HepG2 (cell line): Measurements from ENCODE around the gene STX4. TPM values are rescaled to one million over a fixed set of nuclear protein-coding genes. Genes with fewer than 3 reads are reported as not detected.
A peak's percentile ranks its signal among the peaks of the same experiment; 100 is the strongest.

Source experiments
- CEBPG ChIP-seq: IDR thresholded peaks from 2 replicates; pipeline ENCODE4 v1.6.1; 2016
- FOXO1 ChIP-seq: sonication (generic); formaldehyde crosslinking; IDR thresholded peaks from 2 replicates; pipeline ENCODE4 v1.4.0; 2020; ENCODE audit warnings: missing genetic modification reagents
- HNF1B ChIP-seq: sonication (generic); formaldehyde crosslinking; IDR thresholded peaks from 2 replicates; pipeline ENCODE4 v1.5.1; 2020; ENCODE audit warnings: mild to moderate bottlenecking, moderate library complexity, missing genetic modification reagents
- HOXA3 ChIP-seq: sonication (generic); formaldehyde crosslinking; IDR thresholded peaks from 2 replicates; pipeline ENCODE4 v1.5.0; 2020; ENCODE audit warnings: missing genetic modification reagents
- KAT7 ChIP-seq: IDR thresholded peaks from 2 replicates; pipeline ENCODE4 v1.6.1; 2018; ENCODE audit warnings: borderline replicate concordance, missing compliant biosample characterization
- MTF2 ChIP-seq: sonication (generic); formaldehyde crosslinking; IDR thresholded peaks from 2 replicates; pipeline ENCODE4 v1.5.0; 2020; ENCODE audit warnings: missing genetic modification reagents, borderline replicate concordance
- NFE2L1 ChIP-seq: sonication (generic); formaldehyde crosslinking; IDR thresholded peaks from 2 replicates; pipeline ENCODE4 v1.4.0; 2020; ENCODE audit warnings: missing genetic modification reagents, mild to moderate bottlenecking, borderline replicate concordance
- NR3C1 ChIP-seq: sonication (generic); formaldehyde crosslinking; IDR thresholded peaks from 2 replicates; pipeline ENCODE4 v1.4.0; 2020; ENCODE audit warnings: missing genetic modification reagents
- RXRA ChIP-seq: sonication (generic); formaldehyde crosslinking; IDR thresholded peaks from 2 replicates; pipeline ENCODE4 v1.5.1; 2020; ENCODE audit warnings: missing genetic modification reagents
- SNAPC2 ChIP-seq: sonication (generic); formaldehyde crosslinking; IDR thresholded peaks from 2 replicates; pipeline ENCODE4 v1.8.1; 2022; ENCODE audit warnings: mild to moderate bottlenecking, missing genetic modification reagents
- ZBTB1 ChIP-seq: sonication (generic); formaldehyde crosslinking; IDR thresholded peaks from 2 replicates; pipeline ENCODE4 v1.4.0; 2020; ENCODE audit warnings: missing genetic modification reagents, borderline replicate concordance
- ZFYVE20 ChIP-seq: sonication (generic); formaldehyde crosslinking; IDR thresholded peaks from 2 replicates; pipeline ENCODE4 v1.8.0; 2023; ENCODE audit warnings: low read depth, mild to moderate bottlenecking, moderate library complexity, missing genetic modification reagents, borderline replicate concordance
- ZNF230 ChIP-seq: sonication (generic); formaldehyde crosslinking; IDR thresholded peaks from 2 replicates; pipeline ENCODE4 v1.4.0; 2020; ENCODE audit warnings: mild to moderate bottlenecking, missing genetic modification reagents
- ZNF296 ChIP-seq: sonication (generic); formaldehyde crosslinking; conservative IDR thresholded peaks from 2 replicates; pipeline ENCODE4 v1.5.0; 2020; ENCODE audit warnings: mild to moderate bottlenecking, missing genetic modification reagents
- ZNF33B ChIP-seq: sonication (generic); formaldehyde crosslinking; IDR thresholded peaks from 2 replicates; pipeline ENCODE4 v1.5.1; 2020; ENCODE audit warnings: mild to moderate bottlenecking, missing genetic modification reagents
- ZNF382 ChIP-seq: sonication (generic); formaldehyde crosslinking; IDR thresholded peaks from 2 replicates; pipeline ENCODE4 v1.5.0; 2020; ENCODE audit warnings: missing genetic modification reagents, mild to moderate bottlenecking, borderline replicate concordance
- ZNF749 ChIP-seq: sonication (generic); formaldehyde crosslinking; IDR thresholded peaks from 2 replicates; pipeline ENCODE4 v1.8.0; 2022; ENCODE audit warnings: mild to moderate bottlenecking, missing genetic modification reagents, moderate library complexity, borderline replicate concordance
- polyA plus RNA-seq, 8 experiments: library from polyadenylated mRNA; depleted of rRNA in 3 of 8; stranded (reverse) in 7 of 8; unstranded in 1 of 8; fragments of >200 nt; fragmentation: Illumina TruSeq in 4 of 8; extraction: Trizol in 4 of 8; gene quantifications; 2 replicates each; pipeline versions ENCODE4 v1.2.1 to v1.2.3, GENCODE V29; 2011 to 2016; ENCODE audit warnings: low read depth in 4 of 8, missing spikeins in 1 of 8, mixed read lengths in 1 of 8; ENCODE audit not compliant: insufficient read depth in 1 of 8
- total RNA-seq, 5 experiments: library from RNA; depleted of rRNA; stranded (reverse); fragments of >200 nt; fragmentation: Illumina TruSeq; extraction: Trizol; gene quantifications; 2 replicates each; pipeline ENCODE4 v1.2.3, GENCODE V29; 2016; ENCODE audit warnings: low read depth in 1 of 5
- TF ChIP-seq, protein P1 (sequence below): sonication (generic); formaldehyde crosslinking; IDR thresholded peaks from 2 replicates; pipeline ENCODE4 v1.4.0; 2020; ENCODE audit warnings: missing genetic modification reagents
- TF ChIP-seq, protein P2 (sequence below): sonication (generic); formaldehyde crosslinking; IDR thresholded peaks from 2 replicates; pipeline ENCODE4 v1.5.0; 2020; ENCODE audit warnings: missing genetic modification reagents
- TF ChIP-seq, protein P3 (sequence below): sonication (generic); formaldehyde crosslinking; IDR thresholded peaks from 2 replicates; pipeline ENCODE4 v1.4.0; 2020; ENCODE audit warnings: missing genetic modification reagents
- TF ChIP-seq, protein P4 (sequence below): sonication (generic); formaldehyde crosslinking; IDR thresholded peaks from 2 replicates; pipeline ENCODE4 v1.4.0; 2020; ENCODE audit warnings: missing genetic modification reagents
- TF ChIP-seq, protein P5 (sequence below): sonication (generic); formaldehyde crosslinking; IDR thresholded peaks from 2 replicates; pipeline ENCODE4 v1.4.0; 2020; ENCODE audit warnings: mild to moderate bottlenecking, missing genetic modification reagents
- TF ChIP-seq, protein P6 (sequence below): sonication (generic); formaldehyde crosslinking; IDR thresholded peaks from 2 replicates; pipeline ENCODE4 v1.8.1; 2023; ENCODE audit warnings: missing genetic modification reagents, mild to moderate bottlenecking, borderline replicate concordance

The STX4 gene
- total and polyA plus RNA-seq, 2 of the 13 experiments (the other 11 are each of a cell fraction or from before 2014, with no cell fraction given), result 29.2 to 34.6 TPM

- peak; percentile 80 for TF ChIP-seq HNF1B (CRISPR knock-in tag)
- TF ChIP-seq, protein P1, sequence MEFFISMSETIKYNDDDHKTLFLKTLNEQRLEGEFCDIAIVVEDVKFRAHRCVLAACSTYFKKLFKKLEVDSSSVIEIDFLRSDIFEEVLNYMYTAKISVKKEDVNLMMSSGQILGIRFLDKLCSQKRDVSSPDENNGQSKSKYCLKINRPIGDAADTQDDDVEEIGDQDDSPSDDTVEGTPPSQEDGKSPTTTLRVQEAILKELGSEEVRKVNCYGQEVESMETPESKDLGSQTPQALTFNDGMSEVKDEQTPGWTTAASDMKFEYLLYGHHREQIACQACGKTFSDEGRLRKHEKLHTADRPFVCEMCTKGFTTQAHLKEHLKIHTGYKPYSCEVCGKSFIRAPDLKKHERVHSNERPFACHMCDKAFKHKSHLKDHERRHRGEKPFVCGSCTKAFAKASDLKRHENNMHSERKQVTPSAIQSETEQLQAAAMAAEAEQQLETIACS (CRISPR knock-in tag), result no peak
- TF ChIP-seq SNAPC2 (CRISPR knock-in tag), result no peak; the same call in 1 of the 2 replicates
- TF ChIP-seq ZNF230 (CRISPR knock-in tag), result no peak; the same call in 1 of the 2 replicates
- TF ChIP-seq NR3C1 (CRISPR knock-in tag), result no peak
- TF ChIP-seq ZBTB1 (CRISPR knock-in tag), result no peak
- peak; percentile 75 for TF ChIP-seq FOXO1 (CRISPR knock-in tag)
- no peak; the same call in 1 of the 2 replicates for TF ChIP-seq ZNF33B (CRISPR knock-in tag)
- TF ChIP-seq MTF2 (CRISPR knock-in tag), result no peak
- TF ChIP-seq KAT7 (CRISPR knock-in tag), result peak; percentile 75
- TF ChIP-seq RXRA (CRISPR knock-in tag), result peak; percentile 69
- TF ChIP-seq, protein P2, sequence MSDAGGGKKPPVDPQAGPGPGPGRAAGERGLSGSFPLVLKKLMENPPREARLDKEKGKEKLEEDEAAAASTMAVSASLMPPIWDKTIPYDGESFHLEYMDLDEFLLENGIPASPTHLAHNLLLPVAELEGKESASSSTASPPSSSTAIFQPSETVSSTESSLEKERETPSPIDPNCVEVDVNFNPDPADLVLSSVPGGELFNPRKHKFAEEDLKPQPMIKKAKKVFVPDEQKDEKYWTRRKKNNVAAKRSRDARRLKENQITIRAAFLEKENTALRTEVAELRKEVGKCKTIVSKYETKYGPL, result 0 out of 2 replicates have a peak, but pooled peaks have one; percentile 33
- peak; percentile 2; the same call in 1 of the 2 replicates for TF ChIP-seq CEBPG
- no peak for TF ChIP-seq ZNF382 (CRISPR knock-in tag)
- TF ChIP-seq, protein P3, sequence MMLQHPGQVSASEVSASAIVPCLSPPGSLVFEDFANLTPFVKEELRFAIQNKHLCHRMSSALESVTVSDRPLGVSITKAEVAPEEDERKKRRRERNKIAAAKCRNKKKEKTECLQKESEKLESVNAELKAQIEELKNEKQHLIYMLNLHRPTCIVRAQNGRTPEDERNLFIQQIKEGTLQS (CRISPR knock-in tag), result no peak
- TF ChIP-seq, protein P4, sequence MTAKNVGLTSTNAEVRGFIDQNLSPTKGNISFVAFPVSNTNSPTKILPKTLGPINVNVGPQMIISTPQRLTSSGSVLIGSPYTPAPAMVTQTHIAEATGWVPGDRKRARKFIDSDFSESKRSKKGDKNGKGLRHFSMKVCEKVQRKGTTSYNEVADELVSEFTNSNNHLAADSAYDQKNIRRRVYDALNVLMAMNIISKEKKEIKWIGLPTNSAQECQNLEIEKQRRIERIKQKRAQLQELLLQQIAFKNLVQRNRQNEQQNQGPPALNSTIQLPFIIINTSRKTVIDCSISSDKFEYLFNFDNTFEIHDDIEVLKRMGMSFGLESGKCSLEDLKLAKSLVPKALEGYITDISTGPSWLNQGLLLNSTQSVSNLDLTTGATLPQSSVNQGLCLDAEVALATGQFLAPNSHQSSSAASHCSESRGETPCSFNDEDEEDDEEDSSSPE, result peak; percentile 71; the same call in 1 of the 2 replicates
- no peak for TF ChIP-seq NFE2L1 (CRISPR knock-in tag)
- TF ChIP-seq ZFYVE20 (CRISPR knock-in tag), result no peak
- TF ChIP-seq HOXA3 (CRISPR knock-in tag), result peak; percentile 42; the same call in 1 of the 2 replicates
- TF ChIP-seq ZNF296 (CRISPR knock-in tag), result peak; percentile 62; the same call in 1 of the 2 replicates
- TF ChIP-seq, protein P5, sequence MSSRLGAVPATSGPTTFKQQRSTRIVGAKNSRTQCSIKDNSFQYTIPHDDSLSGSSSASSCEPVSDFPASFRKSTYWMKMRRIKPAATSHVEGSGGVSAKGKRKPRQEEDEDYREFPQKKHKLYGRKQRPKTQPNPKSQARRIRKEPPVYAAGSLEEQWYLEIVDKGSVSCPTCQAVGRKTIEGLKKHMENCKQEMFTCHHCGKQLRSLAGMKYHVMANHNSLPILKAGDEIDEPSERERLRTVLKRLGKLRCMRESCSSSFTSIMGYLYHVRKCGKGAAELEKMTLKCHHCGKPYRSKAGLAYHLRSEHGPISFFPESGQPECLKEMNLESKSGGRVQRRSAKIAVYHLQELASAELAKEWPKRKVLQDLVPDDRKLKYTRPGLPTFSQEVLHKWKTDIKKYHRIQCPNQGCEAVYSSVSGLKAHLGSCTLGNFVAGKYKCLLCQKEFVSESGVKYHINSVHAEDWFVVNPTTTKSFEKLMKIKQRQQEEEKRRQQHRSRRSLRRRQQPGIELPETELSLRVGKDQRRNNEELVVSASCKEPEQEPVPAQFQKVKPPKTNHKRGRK (CRISPR knock-in tag), result no peak
- TF ChIP-seq, protein P6, sequence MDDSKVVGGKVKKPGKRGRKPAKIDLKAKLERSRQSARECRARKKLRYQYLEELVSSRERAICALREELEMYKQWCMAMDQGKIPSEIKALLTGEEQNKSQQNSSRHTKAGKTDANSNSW (CRISPR knock-in tag), result no peak
- TF ChIP-seq ZNF749 (CRISPR knock-in tag), result no peak
Observed at GRCh38 chr16:30996985-30997724, 36.2 kb upstream of the STX4 start (continued).
